Heart left ventricle (tissue), 16 donors: ENCODE measurements around the gene TXNDC2. TPM values are rescaled to one million over a fixed set of nuclear protein-coding genes. Genes with fewer than 3 reads are reported as not detected.

ENCODE experiments used
- ATAC-seq, 4 donors: fragments of 200-7000 bp; cut with Tn5 transposase; one replicate each; pipeline ENCODE4 v1.9.1; 2020 to 2022; ENCODE audit warnings: moderate library complexity in 4 of 4, mild to moderate bottlenecking in 3 of 4, moderate number of reproducible peaks in 1 of 4
- DNase-seq, 5 donors: peaks; one replicate each; pipeline ENCODE4 v3.0.0-alpha.2; 2020
- H3K27ac ChIP-seq, 12 donors: fragments of 200-600 bp; sonication (generic) in 4 of 12; one replicate each; pipeline versions ENCODE4 v1.5.0 to v1.8.0; 2016 to 2022; ENCODE audit warnings: mild to moderate bottlenecking in 2 of 12
- H3K27me3 ChIP-seq, 9 donors: fragments of 200-600 bp; sonication (generic) in 2 of 9; one replicate each; pipeline versions ENCODE4 v1.5.1 to v1.8.0; 2016 to 2022; ENCODE audit warnings: mild to moderate bottlenecking in 3 of 9
- H3K36me3 ChIP-seq, 9 donors: fragments of 200-600 bp; sonication (generic) in 2 of 9; one replicate each; pipeline versions ENCODE4 v1.5.0 to v1.8.0; 2018 to 2022; ENCODE audit warnings: mild to moderate bottlenecking in 2 of 9
- H3K4me1 ChIP-seq, 12 donors: fragments of 200-600 bp; sonication (generic) in 4 of 12; one replicate each; pipeline versions ENCODE4 v1.5.0 to v1.8.0; 2016 to 2022; ENCODE audit warnings: mild to moderate bottlenecking in 3 of 12
- H3K4me3 ChIP-seq, 12 donors: fragments of 200-600 bp; sonication (generic) in 4 of 12; one replicate each; pipeline versions ENCODE4 v1.5.0 to v1.8.0; 2017 to 2022; ENCODE audit warnings: mild to moderate bottlenecking in 9 of 12, moderate library complexity in 4 of 12
- H3K9me3 ChIP-seq, 12 donors: fragments of 200-600 bp; sonication (generic) in 4 of 12; one replicate each; pipeline versions ENCODE4 v1.5.0 to v1.8.0; 2016 to 2022; ENCODE audit warnings: mild to moderate bottlenecking in 1 of 12
- CTCF ChIP-seq, 12 donors: fragments of 200-600 bp; sonication (generic) in 4 of 12; IDR thresholded peaks; one replicate each; pipeline versions ENCODE4 v1.5.0 to v1.8.0; 2018 to 2022; ENCODE audit warnings: antibody characterized with exemption in 12 of 12, mild to moderate bottlenecking in 5 of 12
- POLR2A ChIP-seq, 2 donors: fragments of 450-650 bp; IDR thresholded peaks; one replicate each; pipeline ENCODE4 v1.6.1; 2017; ENCODE audit warnings: antibody characterized with exemption in 2 of 2, mild to moderate bottlenecking in 2 of 2, moderate library complexity in 2 of 2
- WGBS, 4 donors: extraction: QIAGEN DNeasy Blood & Tissue Kit in 2 of 4; methylation state at CpG; one replicate each; pipeline versions ENCODE4 v1.1.5 to v1.1.7; 2013 to 2018; 5-methylcytosine and 5-hydroxymethylcytosine counted together
- intact Hi-C, 10 donors: fragments of 100-400 bp; cut with DNase I; formaldehyde crosslinking; loops; one replicate each; pipeline versions ENCODE4 v1.11.1 to v1.14.2; 2022
- polyA plus RNA-seq, 2 donors: library from polyadenylated mRNA; stranded (reverse); fragments of 200-250 nt; gene quantifications; one replicate each; pipeline ENCODE4 v1.2.3, GENCODE V29; 2013
- total RNA-seq, 9 donors: library from RNA; depleted of rRNA in 2 of 9; stranded (reverse); fragments of >200 nt in 2 of 9; fragmentation: NEBNext Ultra II Directional in 3 of 9; extraction: Animal tissue kit (Norgen Biotek cat#: 25700) in 3 of 9; gene quantifications; one replicate each; pipeline versions ENCODE4 v1.1.0 to v1.2.4, GENCODE V29; 2016 to 2023
- donor health status: ischemic (EF 13 %, LVEDD 7.1; RV severe dilation, severe dysfunction).
- donor health status: healthy with polysubstance abuse.
- donor health status: DM: no; HTN: yes; CAD: no.
- donor health status: DM: no; HTN: no; CAD: no.
- donor health status: ischemic (EF 25% LVEDD 6.9; RV normal size, moderate dysfunction).
- donor health status: ischemic (EF 25% LVEDD 5.7; RV mildly dilated, moderate dysfunction).
- donor health status: healthy.
- donor health status: DM: yes; HTN: yes; CAD: no.
- donor health status: ischemic (EF 35%, LVEDD 5.7; RV mildly dilated, moderate dysfunction).
- donor health status: nonischemic (EF 11% LVEDD 7.7; RV severe dilation, severe dysfunction).
- donor health status: DM: yes; HTN: yes; CAD: no.
- donor health status: PGD.
- donor health status: ischemic (EF 29% LVEDD 5.4; RV normal size, mild dysfunction).
- donor health status: nonischemic (EF 23%, LVEDD 6.1; RV moderate dilation, normal function).

TXNDC2 gene
- total and polyA plus RNA-seq, 11 donors, result 0.03 TPM; not detected in 10

GRCh38 chr18:9914584-9915290 is 29.0 kb downstream of the TXNDC2 start:
- no peak for TF ChIP-seq POLR2A (IDR thresholded peaks at IDR 0.05)
- TF ChIP-seq CTCF (IDR thresholded peaks at IDR 0.05), result no peak
- 0 to 1% (median 1%) methylated on average over 21 to 77 of the region's 77 CpGs for WGBS, 4 donors
- H3K36me3 ChIP-seq, result no peaks in the 10 kb centered on the region
- no peaks in the 10 kb centered on the region for H3K27me3 ChIP-seq
- intact Hi-C loops, result loop anchor here in 7 of 10 donors (5.0 to 10.0 kb wide), 12 partner anchors 37 to 613 kb away; partner anchors contain the start of genes RAB31 (in 2 of the 7), NAPG (in 1 of the 7) and PPP4R1 (in 1 of the 7)
- H3K9me3 ChIP-seq, result no peaks in the 10 kb centered on the region
- peak overlapping the region; percentile 99 to 100 (median 99) for H3K27ac ChIP-seq
- H3K4me1 ChIP-seq, result peaks cover 0 to 51% (median 46%) of the 10 kb centered on the region in 12 donors
- DNase-seq (peak; percentile 57 to 86 (median 77)), ATAC-seq (peak in 3 of 4 donors; percentile 8 to 40 (median 37))
- H3K4me3 ChIP-seq, result peak overlapping the region; percentile 71 to 98 (median 94)

GRCh38 chr18:9915291-9916076 is 29.7 kb downstream of the TXNDC2 start:
- Histone ChIP-seq H3K4me1 (peaks cover 0 to 59% (median 53%) of the 10 kb centered on the region in 12 donors), H3K27ac (peak overlapping the region; percentile 99 to 100 (median 99)), H3K36me3 (no peaks in the 10 kb centered on the region), H3K27me3 (no peaks in the 10 kb centered on the region), H3K4me3 (peak overlapping the region; percentile 71 to 98 (median 94)), H3K9me3 (no peaks in the 10 kb centered on the region)
- DNase-seq (no peak), ATAC-seq (no peak)
- 7 to 14% (median 10%) methylated on average over 5 of the region's 5 CpGs for WGBS, 4 donors
- no peak for TF ChIP-seq POLR2A (IDR thresholded peaks at IDR 0.05)
- intact Hi-C loops, result loop anchor here in 7 of 10 donors (5.0 to 10.0 kb wide), 8 partner anchors 71 to 341 kb away; partner anchors contain the start of genes RAB31 (in 2 of the 7) and PPP4R1 (in 1 of the 7)

GRCh38 chr18:9916077-9916639 is 30.4 kb downstream of the TXNDC2 start:
- 10 to 19% (median 13%) methylated on average over 2 of the region's 2 CpGs for WGBS, 4 donors
- Histone ChIP-seq H3K4me3 (peak overlapping the region in 10 of 12 donors; percentile 71 to 97 (median 94)), H3K27me3 (no peaks in the 10 kb centered on the region), H3K9me3 (no peaks in the 10 kb centered on the region), H3K4me1 (peaks cover 3 to 66% (median 60%) of the 10 kb centered on the region in 12 donors), H3K36me3 (no peaks in the 10 kb centered on the region), H3K27ac (peak overlapping the region in 8 of 12 donors; percentile 99 to 100 (median 99))
- no peak for ATAC-seq
- TF ChIP-seq CTCF (IDR thresholded peaks at IDR 0.05) (no peak), POLR2A (IDR thresholded peaks at IDR 0.05) (no peak)
- no peak for DNase-seq
- intact Hi-C loops, result loop anchor here in 7 of 10 donors (5.0 to 10.0 kb wide), 8 partner anchors 71 to 341 kb away; partner anchors contain the start of genes RAB31 (in 2 of the 7) and PPP4R1 (in 1 of the 7)

GRCh38 chr18:9916808-9917207 is 31.0 kb downstream of the TXNDC2 start:
- no peaks in the 10 kb centered on the region for H3K27me3 ChIP-seq
- H3K27ac ChIP-seq, result peak overlapping the region in 1 of 12 donors; percentile 100
- H3K4me3 ChIP-seq, result peak overlapping the region in 3 of 12 donors; percentile 71 to 95 (median 92)
- H3K9me3 ChIP-seq, result no peaks in the 10 kb centered on the region
- peaks cover 3 to 70% (median 62%) of the 10 kb centered on the region in 12 donors for H3K4me1 ChIP-seq
- intact Hi-C loops, result loop anchor here in 7 of 10 donors (5.0 to 10.0 kb wide), 8 partner anchors 72 to 342 kb away; partner anchors contain the start of genes RAB31 (in 2 of the 7) and PPP4R1 (in 1 of the 7)
- ATAC-seq, result no peak
- TF ChIP-seq POLR2A (IDR thresholded peaks at IDR 0.05) (no peak), CTCF (IDR thresholded peaks at IDR 0.05) (no peak)
- no peak for DNase-seq
- WGBS, 4 donors, result 60 to 77% (median 66%) methylated on average over 3 of the region's 3 CpGs
- no peaks in the 10 kb centered on the region for H3K36me3 ChIP-seq
